Endothelial cell of umbilical vein (primary cell): ENCODE measurements around the gene FBP2. TPM values are rescaled to one million over a fixed set of nuclear protein-coding genes. Genes with fewer than 3 reads are reported as not detected.

ENCODE experiments used
- BruUV-seq: library from RNA; stranded (reverse); fragments of 400-500 nt; replicated peaks from 2 replicates; lab custom pipeline; 2021; lab: Mats Ljungman, UMichigan
- CTCF ChIA-PET: fragments of 300-600, 350-600 bp; sonication (Branson Sonifier 250); formaldehyde crosslinking; loops from one replicate; lab custom pipeline; 2021; ENCODE audit warnings: antibody characterized with exemption, inconsistent platforms; lab: Charles Lee
- POLR2A ChIA-PET: fragments of 300-600, 350-600 bp; sonication (Branson Sonifier 250); formaldehyde crosslinking; loops from one replicate; lab custom pipeline; 2021; ENCODE audit warnings: antibody characterized with exemption, inconsistent platforms; lab: Charles Lee
- DNase-seq: peaks from one replicate; pipeline ENCODE4 v3.0.0-alpha.2; 2011; ENCODE audit warnings: low read depth, low spot score
- FAIRE-seq: peaks from 2 replicates; lab custom pipeline; 2011; peaks lifted over from hg19 to GRCh38; lab: Jason Lieb, UNC
- H2AFZ ChIP-seq: 2 replicates; pipeline ENCODE4 v1.6.0; 2012; ENCODE audit warnings: low read depth, low read length, control low read depth, inconsistent platforms
- H3K27ac ChIP-seq: 2 replicates; pipeline ENCODE4 v1.5.1; 2011; ENCODE audit warnings: low read depth, mild to moderate bottlenecking, control low read depth, low read length, moderate library complexity; ENCODE audit not compliant: insufficient read depth
- H3K27me3 ChIP-seq, 2 experiments: 2 replicates each; pipeline versions ENCODE4 v1.6.0 to v1.6.1; 2011; ENCODE audit warnings: low read length in 2 of 2, mixed read lengths in 1 of 2; ENCODE audit not compliant: control insufficient read depth in 2 of 2, insufficient read depth in 2 of 2
- H3K36me3 ChIP-seq, 2 experiments: 2 replicates in 1 of 2; 3 replicates in 1 of 2; pipeline ENCODE4 v1.5.1; 2011; ENCODE audit warnings: low read length in 2 of 2, mild to moderate bottlenecking in 1 of 2, moderate library complexity in 1 of 2; ENCODE audit not compliant: control insufficient read depth in 2 of 2, insufficient read depth in 2 of 2; ENCODE audit errors: extremely low read depth in 1 of 2
- H3K4me1 ChIP-seq: 3 replicates; pipeline ENCODE4 v1.5.1; 2011; ENCODE audit warnings: mild to moderate bottlenecking, low read length; ENCODE audit not compliant: control insufficient read depth, insufficient read depth; ENCODE audit errors: extremely low read depth
- H3K4me2 ChIP-seq: 2 replicates; pipeline ENCODE4 v1.6.1; 2011; ENCODE audit warnings: low read length, control low read depth, mixed read lengths; ENCODE audit not compliant: insufficient read depth
- H3K4me3 ChIP-seq, 3 experiments: fragments of 200-600 bp in 1 of 3; sonication (generic), shearing (Covaris generic) in 1 of 3; replicated peaks in 1 of 3; 2 replicates each; pipeline ENCODE4 v1.5.1; 2011 to 2016; ENCODE audit warnings: control low read depth in 3 of 3, low read length in 3 of 3, mild to moderate bottlenecking in 2 of 3, inconsistent platforms in 1 of 3, low read depth in 1 of 3, moderate library complexity in 1 of 3; ENCODE audit not compliant: insufficient read depth in 1 of 3
- H3K79me2 ChIP-seq: 2 replicates; pipeline ENCODE4 v1.6.0; 2012; ENCODE audit warnings: low read length, inconsistent platforms; ENCODE audit not compliant: control insufficient read depth, insufficient read depth
- H3K9ac ChIP-seq: replicated peaks from 2 replicates; pipeline ENCODE3; 2011; ENCODE audit warnings: low read length, control low read depth; ENCODE audit not compliant: insufficient read depth; ENCODE audit errors: extremely low read depth
- H3K9me1 ChIP-seq: replicated peaks from 3 replicates; pipeline ENCODE4 v1.6.0; 2011; ENCODE audit warnings: mild to moderate bottlenecking, low read length; ENCODE audit not compliant: control insufficient read depth, insufficient read depth; ENCODE audit errors: extremely low read depth
- H3K9me3 ChIP-seq: replicated peaks from 2 replicates; pipeline ENCODE4 v1.5.1; 2012; ENCODE audit warnings: low read length, inconsistent platforms; ENCODE audit not compliant: control insufficient read depth, insufficient read depth
- H4K20me1 ChIP-seq: replicated peaks from 2 replicates; pipeline ENCODE3; 2011; ENCODE audit warnings: mild to moderate bottlenecking, low read length; ENCODE audit not compliant: control insufficient read depth, insufficient read depth; ENCODE audit errors: extremely low read depth
- EZH2 ChIP-seq: IDR thresholded peaks from 2 replicates; pipeline ENCODE4 v1.6.1; 2012; ENCODE audit warnings: borderline replicate concordance, low read depth, mild to moderate bottlenecking, moderate library complexity, low read length, inconsistent platforms; ENCODE audit not compliant: severe bottlenecking
- FOS ChIP-seq: IDR thresholded peaks from 2 replicates; pipeline ENCODE4 v1.6.1; 2011; ENCODE audit warnings: mild to moderate bottlenecking, low read length, moderate library complexity, borderline replicate concordance; ENCODE audit not compliant: insufficient read depth
- GATA2 ChIP-seq: IDR thresholded peaks from 2 replicates; pipeline ENCODE4 v1.7.0; 2011; ENCODE audit warnings: low read depth, mild to moderate bottlenecking, moderate library complexity, mixed read lengths, low read length; ENCODE audit not compliant: insufficient read length, insufficient read depth
- JUN ChIP-seq: IDR thresholded peaks from 2 replicates; pipeline ENCODE4 v1.6.1; 2011; ENCODE audit warnings: borderline replicate concordance, low read depth; ENCODE audit not compliant: insufficient read length, insufficient read depth
- MAX ChIP-seq: IDR thresholded peaks from 2 replicates; pipeline ENCODE4 v1.6.1; 2011; ENCODE audit not compliant: insufficient read depth, insufficient read length
- MYC ChIP-seq: IDR thresholded peaks from one replicate; pipeline ENCODE4 v1.6.1; 2011; ENCODE audit warnings: mild to moderate bottlenecking, low read depth, low read length
- POLR2A ChIP-seq: IDR thresholded peaks from 2 replicates; pipeline ENCODE4 v1.6.1; 2012; ENCODE audit warnings: low read depth, mild to moderate bottlenecking, control low read depth, low read length
- POLR2AphosphoS5 ChIP-seq: IDR thresholded peaks from 2 replicates; pipeline ENCODE4 v1.6.1; 2012; ENCODE audit warnings: low read depth, mild to moderate bottlenecking, control low read depth, low read length, moderate library complexity; ENCODE audit not compliant: insufficient read depth
- dilution Hi-C: fragments of 300-500 bp; cut with MboI; formaldehyde crosslinking; loops from one replicate; pipeline ENCODE4 v1.15.0; 2019; ENCODE audit warnings: low sequenced_read_pairs; ENCODE audit not compliant: extremely low pct_ligation_motif_present
- intact Hi-C: fragments of 100-400 bp; cut with micrococcal nuclease; formaldehyde crosslinking; loops from one replicate; pipeline ENCODE4 v1.10.0; 2022
- polyA plus RNA-seq, 4 experiments: library from polyadenylated mRNA; depleted of rRNA in 3 of 4; stranded (reverse) in 3 of 4; unstranded in 1 of 4; fragments of >200 nt; gene quantifications; 2 replicates each; pipeline versions ENCODE4 v1.2.1 to v1.2.3, GENCODE V29; 2011 to 2012; ENCODE audit warnings: missing spikeins in 1 of 4
- total RNA-seq: library from RNA; stranded (reverse); gene quantifications from 2 replicates; pipeline ENCODE4 v1.2.3, GENCODE V29; 2021
- TF ChIP-seq, protein P1 (sequence below), 2 donors: IDR thresholded peaks; 1 replicate in 1 of 2; 2 replicates in 1 of 2; pipeline ENCODE4 v1.5.1; 2011; ENCODE audit warnings: low read length in 2 of 2, mild to moderate bottlenecking in 2 of 2, moderate library complexity in 2 of 2, control low read depth in 1 of 2, inconsistent platforms in 1 of 2, low read depth in 1 of 2; ENCODE audit not compliant: insufficient read depth in 1 of 2; ENCODE audit errors: extremely low read depth in 1 of 2

FBP2 gene
- total and polyA plus RNA-seq, 2 donors (not counting 3 experiments of a cell fraction or from before 2014, with no cell fraction given): not detected

DNA sequence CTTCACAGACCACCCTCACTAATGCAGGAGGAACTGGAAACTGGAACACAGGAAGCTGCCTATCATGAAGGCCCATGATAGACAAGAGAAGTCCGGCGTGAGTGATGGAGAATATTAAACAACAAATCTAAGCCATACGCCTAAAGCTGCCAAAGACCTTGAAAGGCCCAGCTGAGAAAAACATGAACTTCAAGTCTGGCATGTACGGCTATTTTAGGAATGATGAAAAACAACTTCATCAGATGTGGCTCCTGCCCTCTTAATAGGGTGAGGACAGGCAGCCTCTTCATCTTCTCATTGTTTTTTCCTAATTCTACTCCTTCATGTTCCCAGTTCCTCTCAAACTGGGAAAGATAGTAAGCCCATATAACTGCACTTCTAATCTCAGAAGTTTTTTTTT lies 25.4 kb upstream of the FBP2 start:
- H3K9me3 ChIP-seq: no peaks in the 10 kb centered on the region
- no peaks in the 10 kb centered on the region for H3K4me1 ChIP-seq
- TF ChIP-seq EZH2 (no peak), JUN (no peak), POLR2A (no peak), POLR2AphosphoS5 (no peak), GATA2 (no peak), FOS (no peak), MYC (no peak), MAX (no peak)
- TF ChIP-seq, protein P1, sequence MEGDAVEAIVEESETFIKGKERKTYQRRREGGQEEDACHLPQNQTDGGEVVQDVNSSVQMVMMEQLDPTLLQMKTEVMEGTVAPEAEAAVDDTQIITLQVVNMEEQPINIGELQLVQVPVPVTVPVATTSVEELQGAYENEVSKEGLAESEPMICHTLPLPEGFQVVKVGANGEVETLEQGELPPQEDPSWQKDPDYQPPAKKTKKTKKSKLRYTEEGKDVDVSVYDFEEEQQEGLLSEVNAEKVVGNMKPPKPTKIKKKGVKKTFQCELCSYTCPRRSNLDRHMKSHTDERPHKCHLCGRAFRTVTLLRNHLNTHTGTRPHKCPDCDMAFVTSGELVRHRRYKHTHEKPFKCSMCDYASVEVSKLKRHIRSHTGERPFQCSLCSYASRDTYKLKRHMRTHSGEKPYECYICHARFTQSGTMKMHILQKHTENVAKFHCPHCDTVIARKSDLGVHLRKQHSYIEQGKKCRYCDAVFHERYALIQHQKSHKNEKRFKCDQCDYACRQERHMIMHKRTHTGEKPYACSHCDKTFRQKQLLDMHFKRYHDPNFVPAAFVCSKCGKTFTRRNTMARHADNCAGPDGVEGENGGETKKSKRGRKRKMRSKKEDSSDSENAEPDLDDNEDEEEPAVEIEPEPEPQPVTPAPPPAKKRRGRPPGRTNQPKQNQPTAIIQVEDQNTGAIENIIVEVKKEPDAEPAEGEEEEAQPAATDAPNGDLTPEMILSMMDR (IDR thresholded peaks at IDR 0.05; ENCODE audit: extremely low read depth in 1 of 2, insufficient read depth in 1 of 2, low read depth in 1 of 2, low read length in 2 of 2): no peak
- H3K9me1 ChIP-seq: no peaks in the 10 kb centered on the region
- no peaks in the 10 kb centered on the region for H4K20me1 ChIP-seq
- H3K36me3 ChIP-seq: no peaks in the 10 kb centered on the region
- no TSS peak for BruUV-seq
- no peak overlapping the region for H3K27ac ChIP-seq
- ChIA-PET CTCF (interaction anchor here (1.3 kb wide), 1 partner anchor 50 kb away, joined by 4 read pairs; no protein-coding TSS in a partner anchor), POLR2A (no interaction called here)
- no peak overlapping the region for H3K4me2 ChIP-seq
- no peak for DNase-seq
- dilution Hi-C loops (no loop called here), intact Hi-C loops (no loop called here)
- no peak for FAIRE-seq
- no peak overlapping the region for H3K9ac ChIP-seq
- H3K79me2 ChIP-seq: no peaks in the 10 kb centered on the region
- H3K27me3 ChIP-seq: no peaks in the 10 kb centered on the region
- H3K4me3 ChIP-seq: no peak overlapping the region
- no peak overlapping the region for H2AFZ ChIP-seq
